HT1080 (cell line): ENCODE data around the gene TEX264. TPM values are rescaled to one million over a fixed set of nuclear protein-coding genes. Genes with fewer than 3 reads are reported as not detected.
"Not testable (repeated sequence)": the region's sequence is repeated elsewhere in the genome, so short reads cannot be mapped to it uniquely, and the experiment has no call there.

Source experiments
- DNase-seq: peaks from one replicate; pipeline ENCODE4 v3.0.0-alpha.2; 2015; ENCODE audit warnings: low read depth
- polyA plus RNA-seq, 2 experiments: library from polyadenylated mRNA; depleted of rRNA; stranded (reverse); fragments of >200 nt; gene quantifications; 2 replicates each; pipeline ENCODE4 v1.2.3, GENCODE V29; 2015
- total RNA-seq: library from RNA; depleted of rRNA; stranded (reverse); fragments of >200 nt; shearing (Covaris generic); gene quantifications from 2 replicates; pipeline ENCODE4 v1.2.3, GENCODE V29; 2014; rRNA removed

TEX264 gene, protein sequence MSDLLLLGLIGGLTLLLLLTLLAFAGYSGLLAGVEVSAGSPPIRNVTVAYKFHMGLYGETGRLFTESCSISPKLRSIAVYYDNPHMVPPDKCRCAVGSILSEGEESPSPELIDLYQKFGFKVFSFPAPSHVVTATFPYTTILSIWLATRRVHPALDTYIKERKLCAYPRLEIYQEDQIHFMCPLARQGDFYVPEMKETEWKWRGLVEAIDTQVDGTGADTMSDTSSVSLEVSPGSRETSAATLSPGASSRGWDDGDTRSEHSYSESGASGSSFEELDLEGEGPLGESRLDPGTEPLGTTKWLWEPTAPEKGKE
- 76.6 and 84.8 TPM in 2 replicates for total RNA-seq
- polyA plus RNA-seq (2015; cell fraction: cytosol; rRNA removed): 48.7 and 59.2 TPM in 2 replicates
- 36.2 and 36.5 TPM in 2 replicates for polyA plus RNA-seq (2015; cell fraction: nucleus; rRNA removed)

DNA sequence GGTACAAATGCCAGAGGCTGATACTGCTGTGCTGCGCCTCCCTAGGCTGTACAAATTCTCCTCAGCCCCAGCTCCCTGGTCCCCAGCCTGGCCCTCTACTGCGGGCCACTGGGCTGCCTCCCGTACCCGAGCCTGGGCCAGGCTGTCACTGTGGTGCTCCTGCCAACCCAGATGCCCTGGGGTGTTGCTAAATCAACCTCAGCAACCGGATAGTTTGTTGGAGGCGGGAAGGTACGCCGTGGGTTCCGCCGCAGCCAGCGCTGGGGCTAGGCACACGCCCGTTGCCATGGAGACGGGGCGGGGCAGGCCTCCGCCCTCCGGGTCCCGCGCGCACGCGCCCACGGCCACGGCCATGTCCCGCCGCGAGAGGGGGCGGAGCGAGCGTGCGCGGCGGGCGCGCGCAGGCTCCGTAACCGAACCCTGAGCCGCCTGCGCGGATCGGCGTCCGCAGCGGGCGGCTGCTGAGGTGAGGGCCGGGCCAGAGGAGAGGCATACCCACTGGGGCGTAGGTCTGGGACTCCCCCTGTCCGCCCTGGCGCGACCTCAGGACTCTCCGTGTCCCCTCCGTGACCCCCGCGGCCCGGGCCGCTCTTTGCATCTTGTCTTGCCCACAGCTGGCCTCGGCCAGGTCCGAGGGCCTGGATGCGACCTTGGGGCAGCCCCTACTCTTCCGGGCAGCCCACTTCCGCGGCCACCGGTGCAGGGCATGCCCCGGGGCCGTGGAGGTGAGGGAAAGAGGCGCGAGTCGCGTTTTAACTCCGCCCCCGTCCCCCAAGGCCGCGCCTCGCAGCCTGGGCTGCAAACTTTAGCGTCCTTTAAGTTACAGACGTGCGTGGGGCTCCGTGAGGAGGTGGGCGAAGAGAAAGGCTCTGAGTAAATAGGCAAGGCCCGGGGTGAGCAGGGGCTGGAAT is at the start of gene TEX264:
TEX264 (plus strand) TSS at position 430 of the 911 bp plus-strand sequence. CDS start 3,053 bp downstream, outside the sequence.
- peak; percentile 79 for DNase-seq

GRCh38 chr3:51622413-51622812 is 48.6 kb upstream of the TEX264 start:
- DNase-seq: peak; percentile 17

DNA sequence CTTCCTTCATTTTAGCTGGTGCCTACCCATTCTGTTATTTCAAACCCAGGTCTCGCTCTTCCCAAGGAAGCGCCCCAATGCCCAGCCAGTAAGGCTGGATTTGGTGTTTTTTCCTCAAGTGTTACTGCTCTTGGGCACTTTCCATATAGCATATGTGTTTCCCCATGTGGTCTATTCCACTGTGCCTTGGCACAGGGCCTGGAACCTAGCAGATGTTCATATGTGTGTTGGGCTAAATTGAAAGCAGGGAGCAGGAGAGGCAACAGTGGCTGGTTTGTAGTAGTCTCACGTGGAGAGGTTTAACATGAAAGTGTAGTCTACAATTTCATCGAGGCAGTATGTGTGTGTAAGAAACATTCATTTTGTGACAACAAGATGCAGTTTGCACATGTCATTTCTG is 48.2 kb upstream of the TEX264 start:
- no peak for DNase-seq

- DNase-seq: no peak
These were observed 40.5 kb upstream of the TEX264 start for GRCh38 chr3:51630513-51630912.

- DNase-seq: no peak
These were observed 33.7 kb upstream of the TEX264 start for GRCh38 chr3:51637144-51637940.

- peak; percentile 67 for DNase-seq
These were observed 33.0 kb upstream of the TEX264 start for GRCh38 chr3:51637941-51638471.

GRCh38 chr3:51642462-51642861 is 28.6 kb upstream of the TEX264 start:
- peak; percentile 8 for DNase-seq

DNA sequence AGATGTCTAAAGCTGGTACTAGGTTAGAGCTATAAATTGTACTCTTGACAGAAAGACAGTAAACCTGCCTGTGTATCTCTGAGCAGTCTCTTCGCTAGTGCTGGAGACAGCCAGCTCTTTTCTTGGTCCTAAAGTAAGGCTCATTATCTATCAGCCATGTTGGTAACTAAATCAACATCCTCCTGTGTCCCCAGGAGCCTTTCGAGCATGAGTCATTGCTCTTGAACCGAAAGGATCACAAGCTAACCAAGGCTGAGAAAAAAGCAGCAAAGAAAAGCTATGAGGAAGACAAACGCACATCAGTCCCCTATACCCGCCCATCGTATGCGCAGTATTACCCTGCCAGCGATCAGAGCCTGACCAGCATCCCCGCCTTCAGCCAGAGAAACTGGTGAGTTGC is 25.0 kb upstream of the TEX264 start:
- peak; percentile 46 for DNase-seq

DNA sequence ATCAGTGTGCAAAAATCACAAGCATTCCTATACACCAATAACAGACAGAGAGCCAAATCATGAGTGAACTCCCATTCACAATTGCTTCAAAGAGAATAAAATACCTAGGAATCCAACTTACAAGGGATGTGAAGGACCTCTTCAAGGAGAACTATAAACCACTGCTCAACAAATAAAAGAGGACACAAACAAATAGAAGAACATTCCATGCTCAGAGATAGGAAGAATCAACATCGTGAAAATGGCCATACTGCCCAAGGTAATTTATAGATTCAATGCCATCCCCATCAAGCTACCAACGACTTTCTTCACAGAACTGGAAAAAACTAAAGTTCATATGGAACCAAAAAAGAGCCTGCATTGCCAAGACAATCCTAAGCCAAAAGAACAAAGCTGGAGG is 18.9 kb upstream of the TEX264 start:
- DNase-seq: not testable (repeated sequence)

GRCh38 chr3:51653409-51653808 is 17.6 kb upstream of the TEX264 start:
- not testable (repeated sequence) for DNase-seq

GRCh38 chr3:51657234-51657633 is 13.8 kb upstream of the TEX264 start:
- no peak for DNase-seq

- no peak for DNase-seq
These were observed 11.1 kb upstream of the TEX264 start for GRCh38 chr3:51659942-51660341.

DNA sequence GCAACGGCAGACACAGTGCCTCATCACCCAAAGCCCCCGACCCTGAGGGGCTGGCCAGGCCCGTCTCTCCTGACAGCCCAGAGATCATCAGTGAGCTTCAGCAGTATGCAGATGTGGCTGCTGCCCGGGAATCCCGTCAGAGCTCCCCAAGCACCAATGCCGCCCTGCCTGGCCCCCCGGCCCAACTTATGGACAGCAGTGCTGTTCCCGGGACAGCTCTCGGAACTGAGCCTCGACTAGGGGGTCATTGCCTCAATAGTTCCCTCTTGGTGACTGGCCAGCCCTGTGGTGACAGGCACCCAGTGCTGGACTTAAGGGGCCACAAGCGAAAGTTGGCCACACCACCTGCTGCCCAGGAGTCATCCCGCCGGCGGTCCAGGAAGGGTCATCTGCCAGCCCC is 8.6 kb upstream of the TEX264 start:
- DNase-seq: no peak

GRCh38 chr3:51668756-51669155 is 2.3 kb upstream of the TEX264 start:
- no peak for DNase-seq

DNA sequence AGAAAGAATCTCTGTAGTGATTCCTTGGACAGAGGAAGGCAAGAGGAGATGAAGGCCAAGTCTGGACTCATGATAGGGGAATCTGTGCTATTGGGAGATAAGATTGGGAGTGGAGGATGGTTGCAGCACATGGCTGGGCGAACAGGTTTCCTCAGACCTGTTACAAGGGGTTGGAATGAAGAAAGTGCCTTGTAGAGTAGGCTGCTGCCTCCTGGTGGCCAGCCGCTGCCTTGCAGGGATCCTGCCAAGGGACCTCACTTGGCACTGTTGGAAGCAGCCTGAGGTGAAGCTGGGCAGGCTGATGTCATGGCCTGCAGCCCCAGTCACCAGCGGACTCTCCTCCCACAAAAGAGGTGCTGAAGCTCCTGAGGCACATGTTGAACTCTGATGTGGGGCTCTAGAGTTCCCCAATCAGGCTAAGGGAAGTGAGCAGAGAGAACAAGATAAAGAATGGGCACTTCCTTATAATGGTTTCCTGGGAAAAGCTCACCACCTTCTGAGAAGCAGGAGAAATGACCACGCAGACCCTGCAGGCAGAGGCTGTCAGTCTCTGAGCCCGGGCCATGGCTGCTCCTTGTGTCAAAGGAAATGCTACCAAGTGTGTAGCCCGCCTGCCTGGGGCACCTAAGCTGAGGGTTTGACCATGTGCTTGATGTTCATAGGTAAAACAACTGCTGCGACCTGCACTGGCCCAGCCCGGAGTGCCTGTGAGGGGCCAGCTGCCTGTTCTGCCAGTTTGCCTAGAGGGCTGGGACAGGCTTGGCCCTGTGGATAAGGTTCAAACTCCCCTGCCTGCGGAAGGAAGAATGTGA is 1.6 kb upstream of the TEX264 start:
- DNase-seq: peak; percentile 89

DNA sequence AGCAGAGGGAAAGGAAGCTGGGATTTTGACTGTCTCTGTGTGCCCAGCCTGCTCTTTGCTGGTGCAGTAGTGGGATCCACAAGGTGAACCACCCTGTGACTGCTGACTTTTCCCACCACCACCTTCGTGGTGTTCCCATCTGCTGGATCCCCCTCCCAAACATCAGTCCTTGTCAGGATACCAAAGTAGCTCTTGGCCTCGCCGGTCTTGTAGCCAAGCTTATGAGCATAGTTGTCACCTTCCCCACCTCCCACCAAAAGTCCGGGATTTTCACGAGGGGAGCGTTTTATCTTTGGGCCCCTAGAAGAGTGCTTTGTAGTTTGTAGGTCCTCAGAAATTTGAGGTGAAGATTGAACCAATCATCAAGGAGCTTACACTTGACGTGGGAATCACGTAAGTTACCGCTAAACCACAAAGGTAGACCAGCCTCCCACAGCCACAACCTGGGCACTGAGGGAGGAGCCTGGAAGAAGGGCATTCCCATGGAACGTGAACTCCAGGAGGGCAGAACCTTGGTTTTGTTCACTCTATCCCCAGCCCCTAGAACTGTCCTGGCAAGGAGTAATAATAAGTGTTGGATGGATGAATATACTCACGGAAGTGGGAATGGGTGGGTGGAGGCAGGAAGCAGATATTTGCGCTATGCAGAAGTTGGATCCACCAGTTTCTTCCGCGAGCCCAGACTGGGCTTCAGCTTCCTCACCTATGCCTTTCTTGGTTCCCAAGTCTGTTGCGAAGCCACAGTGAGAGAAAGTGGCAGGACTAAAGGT is 814 bp upstream of the TEX264 start:
- DNase-seq: no peak

DNA sequence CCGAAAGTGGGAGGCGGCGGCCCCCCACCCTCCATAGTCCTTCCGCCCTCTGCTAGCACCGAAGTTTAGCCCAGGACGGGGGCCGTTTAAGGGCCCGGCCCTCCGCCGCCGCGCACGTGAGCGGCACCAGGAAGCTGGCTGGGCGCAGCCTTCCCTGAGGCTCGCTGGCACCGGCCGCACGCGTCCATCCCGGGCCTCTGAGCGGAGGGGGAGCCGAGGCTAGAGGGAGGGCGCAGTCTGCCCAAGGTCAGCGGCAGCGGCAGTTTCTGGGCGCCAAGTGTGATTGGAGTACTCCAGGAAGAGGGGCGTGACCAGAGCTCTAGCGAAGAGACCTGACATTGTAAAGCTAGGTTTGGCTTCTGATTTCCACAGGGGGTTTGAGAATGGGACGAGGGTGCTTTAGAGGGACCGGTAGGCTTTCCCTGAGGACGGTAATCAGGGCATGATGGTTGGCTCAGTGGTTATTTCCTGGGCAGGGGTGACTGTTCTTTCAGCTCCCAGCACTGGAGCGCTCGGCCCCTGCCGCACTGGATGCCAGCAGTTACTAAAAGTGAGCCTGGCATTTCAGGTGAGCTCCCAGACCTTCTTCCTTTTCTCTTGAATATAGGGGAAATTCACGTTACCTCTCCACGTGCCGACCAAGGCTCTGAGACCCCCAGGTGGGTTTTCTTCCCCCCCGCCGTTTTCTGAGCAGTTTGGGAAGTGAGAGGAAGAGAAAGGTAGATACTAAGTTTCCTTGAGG is 853 bp downstream of the TEX264 start:
- peak; percentile 58 for DNase-seq

- DNase-seq: no peak
These were observed 2.2 kb downstream of the TEX264 start for GRCh38 chr3:51673181-51673801.
